Endometrium (tissue), 2 donors: ENCODE data around the gene NLRP1.

Source experiments
- FAIRE-seq: peaks from 2 replicates; lab custom pipeline; 2012; peaks lifted over from hg19 to GRCh38; lab: Jason Lieb, UNC
- donor health status: control.
- donor health status: control.

Gene NLRP1

GRCh38 chr17:5473906-5474305, 110.4 kb downstream of the NLRP1 start:
- no peak for FAIRE-seq

DNA sequence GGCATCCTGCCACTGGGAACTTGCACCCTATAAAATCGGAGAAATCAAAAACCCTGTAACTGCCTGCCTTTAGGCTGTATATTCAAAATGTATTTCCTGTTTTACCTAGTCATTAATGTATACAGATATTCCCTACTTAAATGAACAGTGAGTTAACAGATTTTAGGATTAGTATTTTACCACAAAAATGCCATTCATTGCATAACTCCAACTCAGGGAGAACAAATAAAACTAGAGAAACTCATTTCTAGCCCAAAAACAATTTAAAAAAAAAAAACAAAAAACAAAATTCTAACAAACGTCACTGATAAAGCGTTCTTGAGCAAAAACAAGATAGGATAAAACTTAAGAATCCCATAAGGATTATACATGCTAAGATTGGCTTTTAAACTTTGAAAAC, 111.8 kb downstream of the NLRP1 start:
- FAIRE-seq: no peak

GRCh38 chr17:5468075-5468473, 116.2 kb downstream of the NLRP1 start:
- no peak for FAIRE-seq

DNA sequence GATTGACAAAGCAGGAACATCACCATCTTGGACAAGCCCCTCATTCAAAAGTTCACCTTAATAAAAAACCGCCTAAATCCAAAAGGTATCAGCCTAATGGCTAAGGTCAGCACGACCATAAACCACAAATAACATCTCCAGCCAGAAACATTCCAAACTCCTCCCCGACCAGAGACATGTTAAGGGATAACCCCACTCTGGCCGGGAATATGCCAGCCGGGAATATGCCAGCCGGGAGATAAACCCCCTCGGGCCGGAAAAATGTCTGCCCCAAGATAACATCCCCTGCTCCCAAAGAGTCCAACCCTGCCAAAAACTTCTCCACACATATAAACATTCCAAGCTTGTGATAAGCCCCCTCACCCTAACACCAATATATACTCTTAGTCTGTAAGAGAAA, 116.9 kb downstream of the NLRP1 start:
- FAIRE-seq: no peak

- no peak for FAIRE-seq
Observed at GRCh38 chr17:5466295-5466694, 118.0 kb downstream of the NLRP1 start.

DNA sequence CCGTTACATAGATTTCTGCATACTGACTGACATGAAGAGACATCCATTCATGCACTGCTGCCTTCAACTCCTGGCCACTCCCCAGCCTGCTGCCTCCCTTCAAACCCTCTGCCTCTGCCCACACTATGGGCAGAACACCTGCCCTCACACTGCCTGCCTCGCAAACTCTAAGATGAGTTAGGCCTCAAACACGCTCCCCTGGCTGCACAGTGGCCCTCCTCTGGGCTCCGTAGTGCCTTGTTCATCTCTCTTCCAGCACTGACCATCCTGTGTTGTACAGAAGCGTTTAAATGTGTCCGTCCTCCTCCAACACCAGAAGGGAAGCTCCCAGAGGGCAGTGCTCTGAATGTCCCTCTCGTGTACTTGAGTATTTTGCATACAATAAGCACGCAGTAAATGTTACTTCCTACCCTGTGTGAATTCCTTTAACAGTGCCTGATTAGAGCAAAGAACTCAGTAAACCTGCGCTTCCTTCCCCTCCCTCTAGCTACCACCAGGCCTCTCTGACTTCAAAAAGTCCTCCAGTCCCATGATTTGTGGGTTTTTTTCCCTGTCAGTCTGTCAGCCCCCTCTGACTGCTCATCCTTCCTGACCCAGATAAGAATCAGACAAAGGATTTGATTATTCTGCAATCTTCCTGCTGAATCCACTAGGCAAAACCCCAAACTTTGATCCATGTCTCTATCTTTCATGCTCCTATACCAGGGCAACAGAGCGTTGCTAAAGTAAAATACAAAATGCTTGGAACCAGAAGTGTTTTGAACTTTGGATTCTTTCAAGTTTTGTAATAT, 119.4 kb downstream of the NLRP1 start:
- FAIRE-seq: no peak
